Activated CD8-positive, alpha-beta memory T cell treated with anti-CD3 and anti-CD28 coated beads for 1 hour (primary cell): Measurements from ENCODE around the gene WFIKKN1.

Experiments used
- DNase-seq, 2 donors: peaks; one replicate each; pipeline ENCODE4 v3.0.0-alpha.2; 2020; ENCODE audit warnings: low read depth in 1 of 2; ENCODE audit errors: extremely low read depth in 1 of 2

WFIKKN1 gene

DNA sequence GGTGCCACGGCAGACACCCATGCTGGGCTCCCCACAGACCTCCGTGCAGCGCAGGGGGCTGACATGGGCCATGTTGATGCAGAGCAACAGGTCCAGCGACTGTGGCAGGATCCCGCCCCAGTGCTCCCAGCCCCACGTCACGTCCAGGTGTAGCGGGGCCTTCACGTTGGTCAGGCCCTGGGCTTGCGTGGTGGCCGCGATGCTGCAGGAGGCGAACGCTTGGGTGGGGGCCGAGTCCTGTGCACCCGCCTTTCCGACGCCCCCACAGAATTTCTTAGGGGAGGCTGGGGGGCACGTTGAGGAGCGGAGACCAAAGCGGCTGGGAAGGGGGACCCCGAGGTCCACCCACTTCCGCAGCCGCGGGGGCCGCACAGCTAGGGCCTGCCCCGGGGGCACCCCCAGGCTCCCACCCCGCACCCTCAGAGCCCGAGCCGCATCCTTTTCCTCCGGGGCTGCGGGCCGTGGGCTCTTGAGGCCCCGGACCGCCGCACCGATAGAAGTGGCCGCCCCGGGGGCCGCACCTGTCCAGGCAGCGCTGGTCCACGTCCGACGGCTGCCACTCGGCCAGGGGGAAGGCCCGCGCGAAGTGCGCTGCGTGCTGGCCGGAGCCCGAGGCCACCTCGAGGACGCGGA is 4.9 kb downstream of the WFIKKN1 start:
- no peak for DNase-seq

DNA sequence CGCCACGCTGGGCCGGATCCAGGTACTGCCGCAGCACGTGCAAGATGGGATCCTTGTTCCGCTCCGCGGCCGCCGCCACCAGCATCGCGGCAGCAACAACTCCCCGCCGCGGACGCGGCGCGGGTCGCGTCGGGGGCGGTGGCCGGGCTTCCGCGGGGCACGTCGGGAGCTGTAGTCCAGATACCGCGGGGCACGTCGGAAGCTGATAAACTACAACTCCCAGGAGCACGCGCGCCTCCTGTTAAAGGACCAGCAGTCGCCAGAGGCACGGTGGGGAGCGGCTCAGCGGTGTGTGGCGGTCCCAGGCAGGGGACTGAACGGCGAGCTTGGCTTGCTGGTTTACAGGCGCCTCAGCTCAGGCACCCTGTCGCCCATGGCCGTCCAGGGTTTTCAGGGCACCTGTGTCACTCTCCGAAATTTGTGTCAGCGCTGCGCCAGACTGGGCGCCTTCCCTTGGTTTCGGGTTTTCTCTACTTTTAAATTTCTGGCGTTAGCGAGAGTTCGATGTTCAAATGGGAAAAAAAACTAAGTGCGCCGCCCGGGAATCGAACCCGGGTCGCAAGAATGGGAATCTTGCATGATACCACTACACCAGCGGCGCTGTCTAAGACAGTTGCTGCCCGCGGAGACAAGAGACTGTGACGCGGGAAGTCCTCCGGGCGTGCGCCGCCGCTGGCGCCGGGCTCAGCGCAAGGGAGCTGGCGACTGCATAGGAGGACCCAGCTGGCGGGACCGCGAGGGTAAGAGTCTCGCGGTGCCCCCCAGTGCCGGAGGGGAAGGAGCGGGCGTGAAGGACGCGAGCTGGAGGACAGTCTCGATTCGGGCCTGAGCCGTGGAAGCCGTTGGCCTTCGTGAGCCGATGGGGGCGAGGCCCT is 5.7 kb downstream of the WFIKKN1 start, which contains the start of gene METTL26:
METTL26 (minus strand) TSS at position 100 of the 875 bp plus-strand sequence; CDS start at position 85, 15 bp downstream.
- peak; percentile 79 to 81 for DNase-seq

DNA sequence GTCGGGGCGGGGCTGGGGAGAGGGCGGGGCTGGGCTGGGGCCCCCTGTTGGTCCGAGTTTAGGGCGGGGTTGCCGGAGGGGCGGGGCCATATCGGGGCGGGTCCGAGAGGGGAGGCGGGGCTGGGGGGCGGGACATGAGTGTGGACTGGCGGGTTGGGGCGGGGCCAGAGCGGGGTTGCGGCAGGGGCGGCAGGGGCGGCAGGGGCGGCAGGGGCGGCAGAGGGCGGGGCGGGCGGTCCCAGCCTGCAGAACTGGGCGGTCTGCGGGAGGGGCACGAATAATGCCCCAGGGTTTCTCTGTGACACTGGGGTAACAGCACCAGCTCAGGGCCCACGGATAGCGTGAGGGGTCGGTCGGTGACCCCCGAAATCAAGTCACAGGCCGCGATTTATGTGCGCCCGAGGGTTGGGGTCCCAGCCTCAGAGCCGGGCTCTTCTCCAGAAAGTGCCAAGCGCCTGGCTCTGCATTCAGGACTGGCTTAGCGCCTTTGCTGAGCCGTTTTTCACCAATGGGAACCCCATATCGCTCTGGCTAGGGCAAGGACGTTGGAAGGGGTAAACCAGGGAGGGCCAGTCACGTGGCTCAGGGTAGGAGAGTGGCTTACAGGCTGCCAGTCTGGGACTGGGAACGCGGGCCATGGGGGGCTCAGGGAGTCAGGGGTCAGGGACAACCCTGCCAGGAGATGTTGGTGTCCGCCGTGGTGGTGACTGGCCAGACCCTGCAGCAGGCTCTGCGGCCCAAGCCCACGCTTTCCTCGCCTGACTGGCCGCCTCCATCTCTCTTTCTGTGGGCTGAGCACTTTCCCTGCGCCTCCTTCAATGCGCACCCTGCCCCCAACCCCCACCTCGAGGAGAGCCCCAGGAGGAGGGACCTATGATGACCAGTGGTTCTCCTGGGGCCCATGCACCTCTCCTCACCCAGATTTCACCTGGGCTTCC is 6.6 kb downstream of the WFIKKN1 start:
- peak; percentile 60 to 83 for DNase-seq

DNA sequence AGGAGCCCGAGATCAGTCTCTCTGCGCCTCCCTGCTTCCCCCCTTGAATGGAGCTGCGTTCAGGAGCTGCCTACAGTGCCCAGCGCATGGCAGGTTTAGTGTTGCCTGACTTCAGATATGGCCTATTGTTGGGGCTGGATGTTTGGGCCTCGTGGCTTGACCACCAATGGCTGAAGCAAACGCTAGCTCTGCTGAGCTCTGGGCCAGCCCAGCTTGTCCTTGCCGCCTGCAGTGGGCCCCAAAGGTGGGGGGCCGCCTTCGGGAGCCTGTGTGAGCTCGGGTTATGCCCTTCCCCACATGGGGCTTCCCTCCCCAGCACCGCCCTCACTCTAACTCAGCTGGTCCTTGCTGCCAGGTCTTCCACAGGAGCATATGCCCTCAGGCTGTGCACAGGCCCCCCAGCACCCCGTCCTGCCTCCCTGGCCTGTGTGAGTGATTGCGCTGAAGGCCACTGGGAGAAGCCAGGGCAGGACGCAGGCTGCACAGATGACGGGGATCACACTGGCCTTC is 7.3 kb downstream of the WFIKKN1 start:
- no peak for DNase-seq

DNA sequence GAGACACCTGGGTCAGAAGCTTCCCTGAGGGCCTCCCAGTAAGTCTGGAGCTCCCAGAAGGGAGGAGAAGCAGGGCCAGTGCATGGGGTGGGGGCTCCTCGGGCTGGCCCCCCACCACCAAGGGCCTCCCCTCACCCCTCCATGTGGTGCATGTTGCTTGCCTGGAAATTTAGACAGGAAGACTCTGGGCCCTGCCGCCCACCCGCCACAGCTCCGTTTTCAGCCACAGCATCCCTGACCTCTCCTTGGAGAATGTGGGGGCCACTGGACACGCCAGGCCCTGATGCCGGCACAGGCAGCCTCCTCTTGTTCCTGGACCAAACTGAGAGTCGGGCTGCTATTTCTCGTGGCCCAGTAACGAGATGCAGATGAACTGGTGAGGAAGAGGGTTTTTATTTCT is 8.1 kb downstream of the WFIKKN1 start:
- no peak for DNase-seq

DNA sequence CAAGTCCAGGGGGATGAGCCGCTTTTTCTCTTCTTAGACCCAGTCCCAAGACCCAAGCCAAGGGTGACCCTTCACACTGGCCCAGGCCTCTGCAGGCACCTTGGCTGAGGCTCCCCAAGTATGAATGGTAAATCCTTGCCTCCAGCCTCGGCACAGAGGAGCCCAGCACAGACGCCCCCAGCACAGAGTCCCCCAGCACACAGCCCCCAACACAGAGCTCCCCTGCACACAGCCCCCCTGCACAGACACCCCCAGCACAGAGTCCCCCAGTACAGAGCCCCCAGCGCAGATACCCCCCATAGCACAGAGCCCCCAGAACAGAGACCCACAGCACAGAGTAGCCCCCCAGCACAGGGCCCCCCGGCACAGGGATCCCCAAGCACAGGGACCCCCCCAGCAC is 9.8 kb downstream of the WFIKKN1 start:
- no peak for DNase-seq

DNA sequence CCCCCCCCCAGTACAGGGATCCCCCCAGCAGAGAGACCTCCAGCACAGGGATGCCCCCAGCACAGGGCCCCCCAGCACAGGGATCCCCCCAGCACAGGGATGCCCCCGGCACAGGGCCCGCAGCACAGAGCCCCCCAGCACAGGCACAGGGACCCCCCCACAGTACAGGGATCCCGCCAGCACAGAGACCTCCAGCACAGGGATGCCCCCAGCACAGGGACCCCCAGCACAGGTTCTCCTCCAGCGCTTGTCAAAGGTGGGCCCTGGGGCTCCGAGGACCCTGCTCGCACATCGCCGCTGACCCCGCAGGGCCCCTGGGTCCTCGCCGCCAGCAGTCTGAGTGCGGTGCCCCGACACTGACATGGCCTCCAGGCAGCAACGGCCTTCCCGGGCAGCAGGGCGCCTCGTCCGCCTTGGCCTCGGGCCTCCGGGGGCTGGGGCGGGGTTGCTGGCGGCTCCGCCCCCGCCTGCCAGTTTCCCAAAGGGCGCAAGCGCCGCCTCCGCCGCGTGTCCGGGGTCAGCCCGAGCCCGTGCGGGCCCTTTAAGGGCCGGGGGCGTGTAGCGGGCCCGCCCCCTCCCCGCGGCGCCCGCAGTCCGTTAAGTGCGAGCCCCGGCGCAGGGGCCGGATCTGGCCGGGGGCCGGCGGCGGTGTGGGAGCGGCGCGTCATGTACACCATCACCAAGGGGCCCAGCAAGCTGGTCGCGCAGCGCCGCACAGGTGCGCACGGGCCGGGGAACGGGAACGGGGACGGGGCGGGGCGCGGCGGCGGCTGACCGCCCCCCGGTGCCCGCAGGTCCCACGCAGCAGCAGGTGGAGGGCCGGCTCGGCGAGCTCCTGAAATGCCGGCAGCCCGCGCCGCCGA is 10.8 kb downstream of the WFIKKN1 start, which contains the start of gene MCRIP2:
MCRIP2 (plus strand) TSS at position 503 of the 863 bp plus-strand sequence; CDS start at position 667, 164 bp downstream.
- DNase-seq: peak in 1 of 2 donors; percentile 33

DNA sequence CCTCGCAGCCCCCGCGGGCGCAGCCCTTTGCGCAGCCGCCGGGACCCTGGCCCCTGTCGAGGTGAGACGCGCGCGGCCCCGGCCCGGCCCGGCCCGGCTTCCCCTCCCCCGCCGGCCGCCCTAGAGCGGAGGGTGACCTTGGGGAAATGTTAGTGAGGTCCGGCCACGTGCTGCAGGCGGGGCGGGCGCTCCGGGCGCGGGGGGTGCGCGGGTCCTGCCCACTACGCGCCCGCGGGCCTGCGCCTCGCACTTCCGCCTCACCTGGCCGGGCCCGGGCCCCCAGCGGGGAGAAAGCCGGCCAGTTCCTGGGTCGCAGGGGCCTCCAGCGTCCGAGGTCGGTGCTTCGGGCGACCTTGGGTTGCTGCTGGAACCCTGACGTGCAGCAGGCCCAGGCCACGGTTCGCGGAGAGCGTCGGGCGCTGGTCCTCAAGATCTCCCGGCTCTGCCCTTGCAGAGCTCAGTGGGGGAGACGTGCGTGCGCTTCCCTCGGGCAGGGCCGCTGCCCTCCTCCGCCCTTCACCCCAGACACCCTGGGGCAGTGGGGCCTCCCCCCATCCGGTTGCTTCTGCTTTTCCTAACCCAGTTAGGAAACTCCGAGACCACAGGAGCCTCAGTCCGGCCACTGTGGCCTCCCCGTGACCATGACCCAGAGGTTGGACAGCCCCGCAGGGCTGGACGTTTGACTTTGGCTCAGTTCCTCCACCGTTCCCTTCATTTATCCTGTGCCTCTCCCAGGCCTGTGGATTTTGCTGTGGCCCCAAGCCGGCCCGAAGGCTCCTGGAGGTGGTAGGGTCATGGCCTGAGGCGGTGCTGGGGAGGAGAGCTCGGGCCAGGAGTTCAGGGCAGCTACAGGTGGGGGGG is 11.6 kb downstream of the WFIKKN1 start:
- DNase-seq: no peak

DNA sequence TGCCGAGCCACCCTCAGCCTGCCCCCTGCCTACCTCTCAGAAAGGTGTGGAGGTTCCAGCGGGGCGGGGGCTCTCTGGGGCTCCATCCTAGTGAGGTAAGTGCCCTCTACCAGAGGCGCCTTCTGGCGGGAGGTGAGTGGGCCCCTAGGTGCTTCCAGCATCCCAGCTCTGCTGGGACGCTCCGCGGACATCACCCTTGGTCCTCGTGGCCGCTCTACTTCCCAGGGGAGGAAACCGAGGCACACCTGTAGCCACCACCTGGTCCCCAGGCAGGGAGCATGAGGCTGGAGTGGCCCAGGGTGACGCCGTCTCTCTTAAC is 12.2 kb downstream of the WFIKKN1 start:
- no peak for DNase-seq

DNA sequence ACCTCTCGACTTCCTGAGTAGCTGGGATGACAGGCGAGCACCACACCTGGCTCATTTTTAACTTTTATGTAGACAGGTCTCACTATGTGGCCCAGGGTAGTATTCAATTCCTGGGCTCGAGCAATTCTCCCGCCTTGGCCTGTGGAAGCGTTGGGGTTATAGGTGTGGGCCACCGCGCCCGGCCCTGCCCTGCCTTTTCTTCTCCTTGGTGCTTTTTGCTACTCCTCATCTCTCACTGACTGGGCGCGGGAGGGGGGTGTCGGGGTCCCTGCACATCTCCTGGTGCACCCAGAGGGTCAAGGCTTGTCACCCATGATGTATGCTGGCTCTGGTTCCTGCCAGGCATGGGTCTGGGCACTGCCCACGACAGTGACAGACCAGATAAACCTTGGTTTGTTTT is 13.8 kb downstream of the WFIKKN1 start:
- no peak for DNase-seq

DNA sequence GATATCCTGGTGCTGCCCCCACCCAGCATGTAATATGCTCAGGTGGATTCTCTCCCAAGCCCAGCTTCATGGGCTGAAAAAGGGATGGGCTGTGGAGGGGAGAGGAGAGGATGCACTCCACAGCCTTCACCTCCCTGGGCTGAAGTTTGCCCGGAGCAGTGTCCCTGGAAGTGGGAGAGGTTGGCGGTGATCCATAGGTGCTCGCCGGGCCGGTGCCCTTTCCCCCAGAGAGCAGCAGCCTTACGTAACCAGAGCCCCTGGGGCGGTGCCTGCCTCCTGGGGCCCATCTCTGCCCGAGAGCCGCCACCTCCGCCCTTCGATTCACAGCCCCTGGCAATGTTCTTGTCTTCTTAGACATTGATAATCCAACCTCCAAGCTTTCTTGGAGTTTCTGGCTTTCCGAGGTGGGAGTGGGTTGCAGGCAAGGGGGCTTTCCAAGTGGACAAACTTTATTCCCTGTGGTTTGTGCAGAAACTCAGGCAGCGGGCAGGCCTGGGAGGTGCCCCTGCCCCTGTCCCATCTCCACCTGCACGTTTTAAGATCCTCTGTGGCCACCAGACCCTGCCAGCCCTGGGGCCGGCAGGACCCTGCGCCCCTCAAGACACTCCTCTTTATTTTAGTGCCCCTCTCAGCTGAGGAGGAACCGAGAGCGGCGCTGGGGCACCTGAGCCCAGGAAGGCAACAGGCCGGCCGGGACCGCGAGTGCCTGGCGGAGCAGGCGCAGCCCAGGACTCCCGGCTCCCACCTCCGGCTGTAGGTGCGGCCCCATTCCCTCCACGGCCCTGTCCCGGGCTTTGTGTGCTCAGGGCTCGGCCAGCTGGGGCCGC is 15.3 kb downstream of the WFIKKN1 start:
- DNase-seq: no peak

DNA sequence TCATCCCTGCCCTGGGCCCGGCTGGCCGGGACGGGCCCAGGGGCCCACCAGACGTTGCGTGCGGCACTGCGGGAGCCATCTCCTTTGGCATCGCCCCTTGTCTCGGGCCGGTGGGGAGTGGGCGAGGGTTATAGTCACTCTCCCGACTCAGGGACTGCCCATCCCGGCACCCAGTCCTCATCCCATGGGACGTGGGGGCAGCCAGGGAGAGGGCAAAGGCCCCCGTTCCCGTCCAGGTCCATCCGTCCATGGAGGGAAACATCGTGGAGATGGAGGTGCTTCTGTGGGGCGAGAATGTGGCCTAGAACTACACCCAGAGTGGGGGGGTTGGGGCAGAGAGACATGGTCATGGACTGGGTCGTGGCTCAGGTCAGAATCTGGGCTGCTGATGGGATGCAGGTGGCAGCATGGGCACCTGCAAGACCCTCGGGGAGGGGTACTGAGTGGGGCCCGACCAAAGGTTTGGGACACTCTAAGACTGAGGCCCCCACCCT is 15.9 kb downstream of the WFIKKN1 start:
- DNase-seq: no peak

DNA sequence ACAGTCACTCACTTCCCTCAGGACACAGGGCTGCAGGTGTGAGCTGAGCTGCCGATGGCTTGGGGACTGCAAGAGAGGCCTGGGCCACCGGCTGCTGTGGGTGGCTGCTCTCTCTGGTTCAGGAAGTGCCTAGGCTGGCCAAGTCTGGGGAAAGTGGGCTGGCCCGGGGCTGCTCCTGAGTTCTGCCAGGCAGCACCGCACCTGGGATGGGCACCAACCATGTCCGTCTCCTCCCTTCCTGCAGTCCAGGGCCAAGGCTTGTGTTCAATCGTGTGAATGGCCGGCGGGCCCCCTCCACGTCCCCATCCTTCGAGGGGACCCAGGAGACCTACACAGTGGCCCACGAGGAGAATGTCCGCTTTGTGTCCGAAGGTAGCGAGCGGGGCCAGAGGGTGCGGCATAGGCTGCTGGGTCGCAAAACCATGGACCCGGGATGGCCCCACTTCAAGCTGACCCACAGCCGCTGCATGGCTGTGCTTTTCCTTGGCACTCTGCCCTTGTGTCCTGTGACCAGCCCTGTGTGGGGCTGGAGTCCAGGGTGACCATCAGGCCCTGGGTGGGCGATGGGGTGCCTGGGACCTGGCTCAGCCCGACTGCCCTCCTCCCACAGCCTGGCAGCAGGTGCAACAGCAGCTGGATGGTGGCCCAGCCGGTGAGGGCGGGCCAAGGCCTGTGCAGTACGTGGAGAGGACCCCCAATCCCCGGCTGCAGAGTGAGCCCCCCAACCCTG is 16.6 kb downstream of the WFIKKN1 start:
- no peak for DNase-seq

DNA sequence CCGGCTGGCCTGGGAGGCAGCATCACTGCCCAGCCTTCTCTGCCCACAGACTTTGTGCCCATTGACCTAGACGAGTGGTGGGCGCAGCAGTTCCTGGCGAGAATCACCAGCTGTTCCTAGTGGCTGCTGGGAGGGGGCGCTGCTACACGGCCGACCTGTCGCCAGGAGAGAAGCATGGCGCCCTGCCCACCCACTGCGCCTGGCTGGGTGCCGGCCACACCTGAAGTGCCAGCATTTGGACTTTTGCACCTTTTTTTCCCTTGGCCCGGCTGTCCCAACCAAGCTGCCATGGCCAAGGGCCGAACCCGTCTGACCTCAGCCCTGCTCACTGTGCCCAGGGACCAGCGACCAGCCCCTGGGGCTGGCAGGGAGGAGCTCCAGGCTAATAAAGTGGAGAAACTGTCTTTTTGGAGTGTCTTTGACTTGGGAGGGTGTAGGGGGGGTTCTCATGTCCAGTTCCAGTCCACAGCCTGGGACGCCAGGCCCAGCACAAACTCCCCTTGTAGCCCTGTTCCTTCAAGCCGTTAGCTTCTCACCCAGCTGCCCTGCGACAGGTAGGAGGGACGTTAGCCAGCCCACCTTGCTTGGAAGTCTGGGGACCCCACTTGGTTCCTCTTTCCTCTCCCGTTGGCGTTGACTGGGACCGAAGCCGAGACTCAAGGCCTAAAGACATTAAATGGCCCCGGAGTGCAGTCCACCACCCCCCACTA is 17.4 kb downstream of the WFIKKN1 start:
- DNase-seq: no peak

DNA sequence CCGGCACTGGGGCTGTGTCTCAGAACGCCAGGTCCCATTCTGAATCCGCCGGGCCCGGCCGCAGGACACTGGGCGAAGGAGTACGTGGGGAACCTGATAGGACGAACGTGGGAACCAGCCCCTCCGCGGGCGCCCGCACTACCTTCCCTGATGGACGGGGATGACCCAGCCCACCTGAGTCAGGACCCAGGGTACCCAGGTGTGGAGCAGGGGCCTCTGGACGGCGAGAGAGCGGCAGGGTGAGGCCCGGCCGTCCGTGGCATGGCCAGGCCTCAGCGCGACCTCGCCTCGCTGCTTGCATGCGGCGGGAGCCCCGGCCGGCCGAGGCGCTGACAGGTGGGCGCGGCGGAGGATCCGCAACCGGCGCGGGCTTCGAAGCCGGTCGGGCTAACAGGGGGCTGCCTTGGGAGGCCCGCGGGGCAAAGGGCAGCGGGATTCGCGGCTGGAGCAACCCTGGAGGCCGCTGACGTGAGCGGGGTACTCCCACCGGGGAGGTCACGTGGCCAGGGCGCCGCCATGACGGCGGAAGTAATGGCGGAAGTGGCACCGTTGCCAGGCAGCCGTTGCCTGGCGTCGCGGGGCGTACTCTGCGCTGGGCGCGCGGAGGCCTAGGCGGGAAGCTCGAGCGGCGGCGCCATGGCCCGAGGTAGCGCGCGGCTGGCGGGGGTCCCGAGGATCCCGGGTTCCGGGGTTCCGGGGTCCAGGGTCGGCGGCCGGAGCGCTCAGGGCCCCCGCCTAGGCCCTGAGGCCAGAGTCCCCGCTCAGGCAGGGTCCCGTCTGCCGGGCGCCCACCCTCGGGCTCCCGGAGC is 18.2 kb downstream of the WFIKKN1 start, which contains the start of gene WDR90:
WDR90 (plus strand) TSS at position 585 of the 809 bp plus-strand sequence; CDS start at position 637, 52 bp downstream.
- peak; percentile 69 to 88 for DNase-seq

DNA sequence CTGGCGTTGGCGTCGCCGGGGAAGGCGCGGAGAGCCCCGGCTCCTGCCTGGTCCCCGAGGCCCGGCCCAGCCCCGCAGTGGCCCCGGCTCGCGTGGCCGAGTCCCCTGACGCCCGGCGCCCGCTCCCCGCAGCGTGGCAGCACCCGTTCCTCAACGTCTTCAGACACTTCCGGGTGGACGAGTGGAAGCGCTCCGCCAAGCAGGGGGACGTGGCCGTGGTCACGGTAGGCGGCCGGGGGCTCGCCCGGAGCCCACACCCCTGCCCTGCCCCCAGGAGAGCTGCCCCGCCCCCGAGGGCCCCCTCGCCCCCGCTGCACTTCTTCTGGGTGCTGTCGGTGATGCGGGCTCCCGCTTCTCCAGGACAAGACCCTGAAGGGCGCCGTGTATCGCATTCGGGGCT is 18.8 kb downstream of the WFIKKN1 start:
- DNase-seq: no peak
